22Rv1 (cell line): ENCODE results near the gene ANKUB1.

Experiments
- ZFX ChIP-seq: fragments of 450-650 bp; IDR thresholded peaks from 2 replicates; pipeline ENCODE4 v1.6.1; 2017; ENCODE audit warnings: antibody characterized with exemption, borderline replicate concordance
- TF ChIP-seq, protein P1 (sequence below): fragments of 450-650 bp; IDR thresholded peaks from 2 replicates; pipeline ENCODE4 v1.5.1; 2017; ENCODE audit warnings: mild to moderate bottlenecking

DNA sequence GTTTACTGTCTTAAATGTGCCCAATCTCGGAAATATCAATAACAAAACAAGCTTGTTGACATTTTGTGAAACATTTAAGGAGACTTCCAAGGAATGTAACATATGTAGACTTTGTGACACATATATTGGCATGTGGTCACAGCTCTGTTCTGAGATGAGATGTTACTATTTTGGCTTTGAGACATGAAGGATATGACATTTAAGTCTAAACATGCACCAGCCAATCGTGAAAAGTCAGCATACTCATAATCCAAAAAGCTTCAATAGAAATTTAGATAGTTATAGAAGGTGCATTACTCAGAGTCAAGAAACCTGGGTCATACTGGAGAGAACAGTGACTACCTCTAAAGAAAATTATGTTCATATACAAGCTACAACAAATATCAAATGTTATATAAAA is 53.5 kb downstream of the ANKUB1 start:
- TF ChIP-seq, protein P1, sequence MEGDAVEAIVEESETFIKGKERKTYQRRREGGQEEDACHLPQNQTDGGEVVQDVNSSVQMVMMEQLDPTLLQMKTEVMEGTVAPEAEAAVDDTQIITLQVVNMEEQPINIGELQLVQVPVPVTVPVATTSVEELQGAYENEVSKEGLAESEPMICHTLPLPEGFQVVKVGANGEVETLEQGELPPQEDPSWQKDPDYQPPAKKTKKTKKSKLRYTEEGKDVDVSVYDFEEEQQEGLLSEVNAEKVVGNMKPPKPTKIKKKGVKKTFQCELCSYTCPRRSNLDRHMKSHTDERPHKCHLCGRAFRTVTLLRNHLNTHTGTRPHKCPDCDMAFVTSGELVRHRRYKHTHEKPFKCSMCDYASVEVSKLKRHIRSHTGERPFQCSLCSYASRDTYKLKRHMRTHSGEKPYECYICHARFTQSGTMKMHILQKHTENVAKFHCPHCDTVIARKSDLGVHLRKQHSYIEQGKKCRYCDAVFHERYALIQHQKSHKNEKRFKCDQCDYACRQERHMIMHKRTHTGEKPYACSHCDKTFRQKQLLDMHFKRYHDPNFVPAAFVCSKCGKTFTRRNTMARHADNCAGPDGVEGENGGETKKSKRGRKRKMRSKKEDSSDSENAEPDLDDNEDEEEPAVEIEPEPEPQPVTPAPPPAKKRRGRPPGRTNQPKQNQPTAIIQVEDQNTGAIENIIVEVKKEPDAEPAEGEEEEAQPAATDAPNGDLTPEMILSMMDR = no peak
- no peak for TF ChIP-seq ZFX
